Sigmoid colon (tissue), 4 donors: ENCODE data around the gene B3GAT1.

Source experiments
- POLR2A ChIP-seq, 2 donors: fragments of 450-650 bp; IDR thresholded peaks; one replicate each; pipeline ENCODE4 v1.6.1; 2016; ENCODE audit warnings: antibody characterized with exemption in 2 of 2, mild to moderate bottlenecking in 2 of 2, moderate library complexity in 2 of 2
- POLR2AphosphoS5 ChIP-seq, 4 donors: sonication (generic); formaldehyde crosslinking; IDR thresholded peaks; one replicate each; pipeline ENCODE4 v1.6.1; 2017; ENCODE audit warnings: antibody characterized with exemption in 4 of 4
- TF ChIP-seq, protein P1 (sequence below), 4 experiments: fragments of 450-650 bp in 3 of 4; fragments of 200-600 bp in 1 of 4; IDR thresholded peaks; one replicate each; pipeline ENCODE4 v1.5.1; 2016 to 2019; ENCODE audit warnings: antibody characterized with exemption in 4 of 4, mild to moderate bottlenecking in 3 of 4, moderate library complexity in 2 of 4

GRCh38 chr11:134352111-134352510, 59.9 kb downstream of the B3GAT1 start:
- TF ChIP-seq POLR2A (IDR thresholded peaks at IDR 0.05) (no peak), POLR2AphosphoS5 (IDR thresholded peaks at IDR 0.05) (no peak)
- TF ChIP-seq, protein P1, sequence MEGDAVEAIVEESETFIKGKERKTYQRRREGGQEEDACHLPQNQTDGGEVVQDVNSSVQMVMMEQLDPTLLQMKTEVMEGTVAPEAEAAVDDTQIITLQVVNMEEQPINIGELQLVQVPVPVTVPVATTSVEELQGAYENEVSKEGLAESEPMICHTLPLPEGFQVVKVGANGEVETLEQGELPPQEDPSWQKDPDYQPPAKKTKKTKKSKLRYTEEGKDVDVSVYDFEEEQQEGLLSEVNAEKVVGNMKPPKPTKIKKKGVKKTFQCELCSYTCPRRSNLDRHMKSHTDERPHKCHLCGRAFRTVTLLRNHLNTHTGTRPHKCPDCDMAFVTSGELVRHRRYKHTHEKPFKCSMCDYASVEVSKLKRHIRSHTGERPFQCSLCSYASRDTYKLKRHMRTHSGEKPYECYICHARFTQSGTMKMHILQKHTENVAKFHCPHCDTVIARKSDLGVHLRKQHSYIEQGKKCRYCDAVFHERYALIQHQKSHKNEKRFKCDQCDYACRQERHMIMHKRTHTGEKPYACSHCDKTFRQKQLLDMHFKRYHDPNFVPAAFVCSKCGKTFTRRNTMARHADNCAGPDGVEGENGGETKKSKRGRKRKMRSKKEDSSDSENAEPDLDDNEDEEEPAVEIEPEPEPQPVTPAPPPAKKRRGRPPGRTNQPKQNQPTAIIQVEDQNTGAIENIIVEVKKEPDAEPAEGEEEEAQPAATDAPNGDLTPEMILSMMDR (IDR thresholded peaks at IDR 0.05), result no peak
